ACC112 (cell line): Measurements from ENCODE around the gene CDK13.

Experiments
- H2AFZ ChIP-seq: fragments of 200-600 bp; sonication (generic); one replicate; pipeline ENCODE4 v1.6.0; 2017; ENCODE audit warnings: antibody characterized with exemption, low read length; ENCODE audit not compliant: unreplicated experiment
- H3K27ac ChIP-seq: fragments of 200-600 bp; sonication (generic); 2 replicates; pipeline ENCODE4 v1.5.1; 2014; ENCODE audit warnings: low read depth, mild to moderate bottlenecking, antibody characterized with exemption, low read length, moderate library complexity
- H3K27me3 ChIP-seq: fragments of 200-600 bp; sonication (generic); 2 replicates; pipeline ENCODE4 v1.6.1; 2014; ENCODE audit warnings: mild to moderate bottlenecking, antibody characterized with exemption, low read length, moderate library complexity, mixed read lengths; ENCODE audit not compliant: insufficient read depth
- H3K36me3 ChIP-seq: fragments of 200-600 bp; sonication (generic); 2 replicates; pipeline ENCODE4 v1.6.1; 2016; ENCODE audit warnings: mild to moderate bottlenecking, antibody characterized with exemption, low read length, moderate library complexity, mixed read lengths; ENCODE audit not compliant: insufficient read depth
- H3K4me1 ChIP-seq: fragments of 200-600 bp; sonication (generic); one replicate; pipeline ENCODE4 v1.6.1; 2016; ENCODE audit warnings: low read length, mixed read lengths; ENCODE audit not compliant: insufficient read depth, unreplicated experiment, control insufficient read depth
- H3K4me3 ChIP-seq: fragments of 200-600 bp; sonication (generic); 2 replicates; pipeline ENCODE4 v1.5.1; 2014; ENCODE audit warnings: mild to moderate bottlenecking, low read depth, low read length
- H3K79me2 ChIP-seq: fragments of 200-600 bp; sonication (generic); one replicate; pipeline ENCODE4 v1.6.0; 2016; ENCODE audit warnings: low read length; ENCODE audit not compliant: control insufficient read depth, unreplicated experiment, insufficient read depth

The CDK13 gene

DNA sequence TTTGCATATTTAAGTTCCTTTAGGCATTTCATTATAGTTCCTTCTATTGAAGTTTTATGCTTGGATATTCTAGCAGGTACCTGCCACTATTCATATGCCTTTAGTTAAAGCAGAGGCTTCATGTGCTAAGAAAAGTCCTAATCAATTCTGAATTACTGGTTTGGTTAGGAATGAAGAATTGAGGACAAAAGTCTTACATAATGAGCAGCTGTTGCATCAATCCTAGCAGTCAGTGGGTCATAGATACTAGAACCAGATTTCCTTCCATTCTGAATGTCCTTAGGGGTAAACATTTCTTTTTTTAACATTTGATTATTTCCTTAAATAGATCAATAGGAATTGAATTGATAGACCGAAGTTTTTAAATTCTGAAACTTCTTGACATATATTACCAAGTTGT lies 59.2 kb downstream of the CDK13 start:
- H3K27me3 ChIP-seq = no peaks in the 10 kb centered on the region
- H3K36me3 ChIP-seq = peaks cover 4% of the 10 kb centered on the region; the same call in 1 of the 2 replicates
- no peak overlapping the region for H3K4me3 ChIP-seq
- peaks cover 11% of the 10 kb centered on the region for H3K4me1 ChIP-seq
- no peak overlapping the region for H3K27ac ChIP-seq
- no peak overlapping the region for H2AFZ ChIP-seq
- peaks cover 9% of the 10 kb centered on the region for H3K79me2 ChIP-seq

GRCh38 chr7:40014376-40014775 lies 64.3 kb downstream of the CDK13 start:
- Histone ChIP-seq H3K27ac (no peak overlapping the region), H3K36me3 (0 out of 2 replicates have a peak, but pooled peaks cover 4% of the 10 kb centered on the region), H3K4me3 (no peak overlapping the region), H3K4me1 (peaks cover 8% of the 10 kb centered on the region), H3K79me2 (peaks cover 4% of the 10 kb centered on the region), H3K27me3 (no peaks in the 10 kb centered on the region), H2AFZ (no peak overlapping the region)

DNA sequence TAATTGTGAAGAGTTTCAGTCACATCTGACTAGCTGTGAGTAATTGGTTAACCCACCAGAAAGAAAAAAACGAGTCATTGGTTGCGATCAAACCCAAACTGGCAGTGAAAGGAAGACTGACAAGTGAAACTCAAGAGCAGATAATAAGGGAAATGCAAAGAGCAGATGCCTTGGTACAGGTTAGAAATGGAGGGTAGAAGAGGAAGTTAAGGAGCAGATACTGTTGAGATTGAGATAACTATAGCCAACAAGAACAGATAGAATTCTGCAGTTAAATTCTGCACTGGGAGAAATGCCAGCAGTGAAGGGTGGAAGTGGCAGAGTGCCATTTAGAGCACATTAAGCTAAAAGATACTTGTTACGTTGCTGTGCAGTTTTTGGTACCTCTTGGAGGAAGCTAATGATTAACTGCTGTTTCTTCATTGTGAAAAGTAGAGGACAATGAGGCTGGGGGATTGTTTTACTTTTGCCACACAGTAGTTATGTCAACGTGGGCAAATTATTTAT lies 65.8 kb downstream of the CDK13 start:
- no peaks in the 10 kb centered on the region for H3K27me3 ChIP-seq
- no peak overlapping the region for H2AFZ ChIP-seq
- peaks cover 4% of the 10 kb centered on the region for H3K79me2 ChIP-seq
- H3K27ac ChIP-seq = no peak overlapping the region
- H3K36me3 ChIP-seq = 0 out of 2 replicates have a peak, but pooled peaks cover 4% of the 10 kb centered on the region
- H3K4me3 ChIP-seq = no peak overlapping the region
- H3K4me1 ChIP-seq = peaks cover 8% of the 10 kb centered on the region

- no peak overlapping the region for H3K27ac ChIP-seq
- H3K27me3 ChIP-seq = no peaks in the 10 kb centered on the region
- no peaks in the 10 kb centered on the region for H3K79me2 ChIP-seq
- H3K36me3 ChIP-seq = no peaks in the 10 kb centered on the region
- H2AFZ ChIP-seq = no peak overlapping the region
- H3K4me3 ChIP-seq = no peak overlapping the region
- H3K4me1 ChIP-seq = peaks cover 8% of the 10 kb centered on the region
These were observed 69.5 kb downstream of the CDK13 start for GRCh38 chr7:40019558-40019957.

- H3K36me3 ChIP-seq = no peaks in the 10 kb centered on the region
- H3K4me3 ChIP-seq = no peak overlapping the region
- H3K27me3 ChIP-seq = no peaks in the 10 kb centered on the region
- no peak overlapping the region for H3K27ac ChIP-seq
- H2AFZ ChIP-seq = no peak overlapping the region
- no peaks in the 10 kb centered on the region for H3K4me1 ChIP-seq
- H3K79me2 ChIP-seq = no peaks in the 10 kb centered on the region
These were observed 74.0 kb downstream of the CDK13 start for GRCh38 chr7:40024048-40024447.

- H3K27ac ChIP-seq = no peak overlapping the region
- H3K36me3 ChIP-seq = no peaks in the 10 kb centered on the region
- no peak overlapping the region for H2AFZ ChIP-seq
- no peak overlapping the region for H3K4me3 ChIP-seq
- no peaks in the 10 kb centered on the region for H3K27me3 ChIP-seq
- H3K79me2 ChIP-seq = no peaks in the 10 kb centered on the region
- no peaks in the 10 kb centered on the region for H3K4me1 ChIP-seq
These were observed 74.8 kb downstream of the CDK13 start for GRCh38 chr7:40024841-40025240.

- Histone ChIP-seq H3K79me2 (no peaks in the 10 kb centered on the region), H3K4me3 (no peak overlapping the region), H3K36me3 (peaks cover 7% of the 10 kb centered on the region; the same call in 1 of the 2 replicates), H3K4me1 (no peaks in the 10 kb centered on the region), H3K27ac (no peak overlapping the region), H3K27me3 (no peaks in the 10 kb centered on the region), H2AFZ (no peak overlapping the region)
These were observed 77.5 kb downstream of the CDK13 start for GRCh38 chr7:40027545-40027944.

- Histone ChIP-seq H3K36me3 (peaks cover 19% of the 10 kb centered on the region), H2AFZ (no peak overlapping the region), H3K27me3 (no peaks in the 10 kb centered on the region), H3K4me3 (no peak overlapping the region), H3K79me2 (no peaks in the 10 kb centered on the region), H3K27ac (no peak overlapping the region), H3K4me1 (no peaks in the 10 kb centered on the region)
These were observed 83.8 kb downstream of the CDK13 start for GRCh38 chr7:40033826-40034225.

DNA sequence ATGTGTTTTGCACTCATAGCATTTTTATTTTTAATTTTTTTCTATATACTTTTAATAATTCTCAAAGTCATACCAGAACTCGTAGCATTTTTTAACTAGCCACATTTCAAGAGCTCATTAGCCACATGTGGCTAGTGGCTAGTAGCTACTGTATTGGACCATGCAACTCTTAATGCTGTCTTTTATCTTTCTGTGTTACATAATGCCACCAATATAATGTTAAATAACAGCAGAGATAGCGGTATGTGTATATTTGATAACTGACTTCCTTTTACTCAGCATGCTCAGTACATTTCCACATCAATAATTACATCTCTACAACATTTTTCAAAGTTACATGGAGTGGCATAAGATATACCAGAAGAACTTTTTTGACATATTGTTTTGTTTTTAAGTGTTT lies 91.4 kb downstream of the CDK13 start:
- no peak overlapping the region for H3K27ac ChIP-seq
- H3K4me3 ChIP-seq = no peak overlapping the region
- no peaks in the 10 kb centered on the region for H3K4me1 ChIP-seq
- no peaks in the 10 kb centered on the region for H3K27me3 ChIP-seq
- peaks cover 5% of the 10 kb centered on the region; the same call in 1 of the 2 replicates for H3K36me3 ChIP-seq
- H3K79me2 ChIP-seq = no peaks in the 10 kb centered on the region
- no peak overlapping the region for H2AFZ ChIP-seq

GRCh38 chr7:40043164-40043563 lies 93.1 kb downstream of the CDK13 start:
- H3K27me3 ChIP-seq = no peaks in the 10 kb centered on the region
- no peak overlapping the region for H3K27ac ChIP-seq
- H3K4me3 ChIP-seq = no peak overlapping the region
- H3K79me2 ChIP-seq = no peaks in the 10 kb centered on the region
- no peaks in the 10 kb centered on the region for H3K36me3 ChIP-seq
- H3K4me1 ChIP-seq = no peaks in the 10 kb centered on the region
- H2AFZ ChIP-seq = no peak overlapping the region

GRCh38 chr7:40047661-40048060 lies 97.6 kb downstream of the CDK13 start:
- no peaks in the 10 kb centered on the region for H3K27me3 ChIP-seq
- no peak overlapping the region for H2AFZ ChIP-seq
- no peaks in the 10 kb centered on the region for H3K4me1 ChIP-seq
- H3K36me3 ChIP-seq = no peaks in the 10 kb centered on the region
- H3K27ac ChIP-seq = no peak overlapping the region
- H3K4me3 ChIP-seq = no peak overlapping the region
- H3K79me2 ChIP-seq = no peaks in the 10 kb centered on the region
